22Rv1 (cell line): Measurements from ENCODE around the gene FANCM.

Experiments
- H3K27ac ChIP-seq: fragments of 450-650 bp; 2 replicates; pipeline ENCODE4 v1.5.1; 2017
- CTCF ChIP-seq: fragments of 450-650 bp; IDR thresholded peaks from 2 replicates; pipeline ENCODE4 v1.5.1; 2017; ENCODE audit warnings: mild to moderate bottlenecking
- ZFX ChIP-seq: fragments of 450-650 bp; IDR thresholded peaks from 2 replicates; pipeline ENCODE4 v1.6.1; 2017; ENCODE audit warnings: antibody characterized with exemption, borderline replicate concordance

FANCM gene

GRCh38 chr14:45181329-45181728 lies 45.6 kb downstream of the FANCM start:
- H3K27ac ChIP-seq: no peak overlapping the region
- TF ChIP-seq ZFX (no peak), CTCF (no peak)

- TF ChIP-seq CTCF: no peak
- no peak for TF ChIP-seq ZFX
- H3K27ac ChIP-seq: no peak overlapping the region
These were observed 46.1 kb downstream of the FANCM start for GRCh38 chr14:45181806-45182205.

GRCh38 chr14:45185100-45185814 lies 49.5 kb downstream of the FANCM start:
- TF ChIP-seq CTCF: no peak
- no peak for TF ChIP-seq ZFX
- H3K27ac ChIP-seq: no peak overlapping the region

GRCh38 chr14:45194964-45195363 lies 59.2 kb downstream of the FANCM start:
- TF ChIP-seq CTCF (no peak), ZFX (no peak)
- H3K27ac ChIP-seq: no peak overlapping the region

- no peak overlapping the region for H3K27ac ChIP-seq
- TF ChIP-seq CTCF (no peak), ZFX (no peak)
These were observed 62.8 kb downstream of the FANCM start for GRCh38 chr14:45198551-45198950.

- TF ChIP-seq ZFX (no peak), CTCF (no peak)
- no peak overlapping the region for H3K27ac ChIP-seq
These were observed 63.5 kb downstream of the FANCM start for GRCh38 chr14:45199230-45199629.

GRCh38 chr14:45201905-45202304 lies 66.2 kb downstream of the FANCM start:
- no peak for TF ChIP-seq ZFX
- peak; percentile 31 for TF ChIP-seq CTCF
- no peak overlapping the region for H3K27ac ChIP-seq
